Smooth muscle cell (in vitro differentiated cells): ENCODE data around the gene GLO1. TPM values are rescaled to one million over a fixed set of nuclear protein-coding genes. Genes with fewer than 3 reads are reported as not detected.

Source experiments
- DNase-seq: peaks from one replicate; lab custom pipeline; 2025; ENCODE audit not compliant: unreplicated experiment; lab: John Stamatoyannopoulos, UW
- H2AFZ ChIP-seq: fragments of 200-600 bp; sonication (generic); 2 replicates; pipeline ENCODE4 v1.6.0; 2016; ENCODE audit warnings: antibody characterized with exemption, low read depth, mild to moderate bottlenecking
- H3F3A ChIP-seq: fragments of 200-600 bp; sonication (generic); 2 replicates; pipeline ENCODE4 v1.6.0; 2017; ENCODE audit warnings: antibody characterized with exemption, low read depth
- H3K27ac ChIP-seq: fragments of 200-600 bp; sonication (generic); 2 replicates; pipeline ENCODE4 v1.5.1; 2016; ENCODE audit warnings: low read depth, mild to moderate bottlenecking
- H3K27me3 ChIP-seq: fragments of 200-600 bp; sonication (generic); 2 replicates; pipeline ENCODE4 v1.6.1; 2016; ENCODE audit warnings: low read depth, mild to moderate bottlenecking
- H3K36me3 ChIP-seq: fragments of 200-600 bp; sonication (generic); 2 replicates; pipeline ENCODE4 v1.5.1; 2016; ENCODE audit warnings: low read depth
- H3K4me1 ChIP-seq: fragments of 200-600 bp; sonication (generic); 2 replicates; pipeline ENCODE4 v1.5.1; 2016; ENCODE audit warnings: low read depth
- H3K4me2 ChIP-seq: fragments of 200-600 bp; sonication (generic); 2 replicates; pipeline ENCODE4 v1.6.0; 2016; ENCODE audit warnings: mild to moderate bottlenecking
- H3K4me3 ChIP-seq: fragments of 200-600 bp; sonication (generic); 2 replicates; pipeline ENCODE4 v1.5.1; 2016; ENCODE audit warnings: mild to moderate bottlenecking
- H3K79me2 ChIP-seq: fragments of 200-600 bp; sonication (generic); 2 replicates; pipeline ENCODE4 v1.6.0; 2016; ENCODE audit warnings: low read depth, mild to moderate bottlenecking
- H3K9ac ChIP-seq: fragments of 200-600 bp; sonication (generic); 2 replicates; pipeline ENCODE4 v1.6.0; 2016; ENCODE audit warnings: low read depth
- H3K9me3 ChIP-seq: fragments of 200-600 bp; sonication (generic); replicated peaks from 2 replicates; pipeline ENCODE4 v1.5.1; 2016; ENCODE audit warnings: low read depth
- H4K20me1 ChIP-seq: fragments of 200-600 bp; sonication (generic); 2 replicates; pipeline ENCODE4 v1.6.0; 2016; ENCODE audit warnings: low read depth
- CTCF ChIP-seq: fragments of 200-600 bp; sonication (generic); IDR thresholded peaks from 2 replicates; pipeline ENCODE4 v1.5.1; 2017; ENCODE audit warnings: borderline replicate concordance, mild to moderate bottlenecking, antibody characterized with exemption; ENCODE audit not compliant: insufficient read depth, poor library complexity, severe bottlenecking
- WGBS: methylation state at CpG from one replicate; pipeline ENCODE4 v1.1.7; 2016; ENCODE audit warnings: low lambda C conversion rate; 5-methylcytosine and 5-hydroxymethylcytosine counted together
- polyA plus RNA-seq: library from polyadenylated mRNA; unstranded; fragments of >200 nt; fragmentation: Nextera tagmentation; extraction: Ambion mirVana; gene quantifications from 2 replicates; pipeline ENCODE4 v1.2.1, GENCODE V29; 2016
- total RNA-seq: library from RNA; depleted of rRNA; stranded (reverse); fragments of >200 nt; gene quantifications from 2 replicates; pipeline ENCODE4 v1.2.3, GENCODE V29; 2014

Gene GLO1
- total and polyA plus RNA-seq, 2 experiments from 2014 or later, result 147 to 204 TPM

- no peaks in the 10 kb centered on the region for H3K9me3 ChIP-seq
- no peak overlapping the region for H2AFZ ChIP-seq
- no peaks in the 10 kb centered on the region for H3K4me1 ChIP-seq
- no peaks in the 10 kb centered on the region for H3F3A ChIP-seq
- no peak overlapping the region for H3K4me3 ChIP-seq
- no peaks in the 10 kb centered on the region for H3K27me3 ChIP-seq
- no peak overlapping the region for H3K4me2 ChIP-seq
- H3K36me3 ChIP-seq, result no peaks in the 10 kb centered on the region
- H4K20me1 ChIP-seq, result no peaks in the 10 kb centered on the region
- H3K9ac ChIP-seq, result no peak overlapping the region
- H3K27ac ChIP-seq, result no peak overlapping the region
- WGBS, result 95% methylated on average over 2 of the region's 2 CpGs
- DNase-seq, result no peak
- no peak for TF ChIP-seq CTCF
- H3K79me2 ChIP-seq, result no peaks in the 10 kb centered on the region
Measured at GRCh38 chr6:38651121-38651784, 51.7 kb downstream of the GLO1 start.

GRCh38 chr6:38650207-38650752 lies 52.7 kb downstream of the GLO1 start:
- Histone ChIP-seq H3K4me2 (no peak overlapping the region), H3K36me3 (no peaks in the 10 kb centered on the region), H3K27me3 (no peaks in the 10 kb centered on the region), H4K20me1 (no peaks in the 10 kb centered on the region), H3F3A (no peaks in the 10 kb centered on the region), H3K4me3 (no peak overlapping the region), H3K9ac (no peak overlapping the region), H3K9me3 (no peaks in the 10 kb centered on the region), H3K79me2 (no peaks in the 10 kb centered on the region), H3K27ac (no peak overlapping the region), H3K4me1 (no peaks in the 10 kb centered on the region), H2AFZ (no peak overlapping the region)
- WGBS, result 92% methylated on average over 5 of the region's 5 CpGs
- TF ChIP-seq CTCF, result no peak
- no peak for DNase-seq

- no peak overlapping the region for H3K4me3 ChIP-seq
- H3K27ac ChIP-seq, result no peak overlapping the region
- H3K4me1 ChIP-seq, result no peaks in the 10 kb centered on the region
- no peaks in the 10 kb centered on the region for H3K9me3 ChIP-seq
- WGBS, result 95% methylated on average over 2 of the region's 2 CpGs
- H3K36me3 ChIP-seq, result no peaks in the 10 kb centered on the region
- no peaks in the 10 kb centered on the region for H3F3A ChIP-seq
- H3K27me3 ChIP-seq, result no peaks in the 10 kb centered on the region
- no peak for DNase-seq
- H2AFZ ChIP-seq, result no peak overlapping the region
- H4K20me1 ChIP-seq, result no peaks in the 10 kb centered on the region
- no peak overlapping the region for H3K9ac ChIP-seq
- H3K79me2 ChIP-seq, result no peaks in the 10 kb centered on the region
- H3K4me2 ChIP-seq, result no peak overlapping the region
- no peak for TF ChIP-seq CTCF
Measured at GRCh38 chr6:38649744-38650143, 53.2 kb downstream of the GLO1 start.

GRCh38 chr6:38648629-38649028 lies 54.3 kb downstream of the GLO1 start:
- no peaks in the 10 kb centered on the region for H3K9me3 ChIP-seq
- no peak overlapping the region for H3K27ac ChIP-seq
- H4K20me1 ChIP-seq, result no peaks in the 10 kb centered on the region
- H3K27me3 ChIP-seq, result no peaks in the 10 kb centered on the region
- no peak overlapping the region for H2AFZ ChIP-seq
- DNase-seq, result no peak
- H3K4me1 ChIP-seq, result no peaks in the 10 kb centered on the region
- H3F3A ChIP-seq, result no peaks in the 10 kb centered on the region
- no peaks in the 10 kb centered on the region for H3K79me2 ChIP-seq
- no peak overlapping the region for H3K4me2 ChIP-seq
- no peak overlapping the region for H3K9ac ChIP-seq
- TF ChIP-seq CTCF, result no peak
- no peak overlapping the region for H3K4me3 ChIP-seq
- H3K36me3 ChIP-seq, result no peaks in the 10 kb centered on the region
